HEK293 (cell line): ENCODE measurements around the gene TM4SF5.
A peak's percentile ranks its signal among the peaks of the same experiment; 100 is the strongest.

Experiments used
- CTCF ChIP-seq: fragments of 450-650 bp; formaldehyde crosslinking; IDR thresholded peaks from 2 replicates; pipeline ENCODE4 v1.5.1; 2016; ENCODE audit warnings: missing biosample characterization, missing genetic modification characterization
- KLF16 ChIP-seq: fragments of 450-650 bp; formaldehyde crosslinking; IDR thresholded peaks from 2 replicates; pipeline ENCODE4 v1.5.1; 2017; ENCODE audit warnings: missing biosample characterization, missing genetic modification characterization
- PRDM2 ChIP-seq: fragments of 450-650 bp; formaldehyde crosslinking; IDR thresholded peaks from 2 replicates; pipeline ENCODE4 v1.5.1; 2016; ENCODE audit warnings: missing biosample characterization, missing genetic modification characterization, borderline replicate concordance
- REST ChIP-seq: fragments of 450-650 bp; formaldehyde crosslinking; IDR thresholded peaks from 2 replicates; pipeline ENCODE4 v1.5.1; 2016; ENCODE audit warnings: missing biosample characterization, missing genetic modification characterization
- SETDB1 ChIP-seq: IDR thresholded peaks from one replicate; pipeline ENCODE4 v1.6.1; 2017; ENCODE audit warnings: mild to moderate bottlenecking, low read length, moderate library complexity, mixed read lengths; ENCODE audit not compliant: insufficient read length
- SP3 ChIP-seq: fragments of 450-650 bp; formaldehyde crosslinking; IDR thresholded peaks from 2 replicates; pipeline ENCODE4 v1.5.1; 2016; ENCODE audit warnings: missing biosample characterization, missing genetic modification characterization
- ZNF114 ChIP-seq: fragments of 450-650 bp; formaldehyde crosslinking; IDR thresholded peaks from 2 replicates; pipeline ENCODE4 v1.5.0; 2017; ENCODE audit warnings: missing biosample characterization, missing genetic modification characterization
- ZNF146 ChIP-seq: fragments of 450-650 bp; formaldehyde crosslinking; IDR thresholded peaks from 2 replicates; pipeline ENCODE4 v1.5.1; 2016; ENCODE audit warnings: missing biosample characterization, missing genetic modification characterization
- ZNF24 ChIP-seq: fragments of 450-650 bp; formaldehyde crosslinking; IDR thresholded peaks from 2 replicates; pipeline ENCODE4 v1.5.1; 2016; ENCODE audit warnings: missing biosample characterization, missing genetic modification characterization
- ZNF266 ChIP-seq: fragments of 450-650 bp; formaldehyde crosslinking; IDR thresholded peaks from 2 replicates; pipeline ENCODE4 v1.5.1; 2016; ENCODE audit warnings: missing biosample characterization, missing genetic modification characterization, low read depth
- ZNF560 ChIP-seq: fragments of 450-650 bp; formaldehyde crosslinking; IDR thresholded peaks from 2 replicates; pipeline ENCODE4 v1.5.1; 2017; ENCODE audit warnings: missing biosample characterization, missing genetic modification characterization, borderline replicate concordance
- ZNF670 ChIP-seq: fragments of 450-650 bp; formaldehyde crosslinking; IDR thresholded peaks from 2 replicates; pipeline ENCODE4 v1.5.1; 2016; ENCODE audit warnings: missing biosample characterization, missing genetic modification characterization, low read depth
- ZNF777 ChIP-seq: fragments of 450-650 bp; formaldehyde crosslinking; IDR thresholded peaks from 2 replicates; pipeline ENCODE4 v1.5.1; 2017; ENCODE audit warnings: missing biosample characterization, missing genetic modification characterization, borderline replicate concordance

GRCh38 chr17:4815043-4815675, 43.5 kb downstream of the TM4SF5 start:
- TF ChIP-seq ZNF114 (tag by site-specific recombination), result no peak
- no peak for TF ChIP-seq ZNF24 (tag by site-specific recombination)
- TF ChIP-seq ZNF560 (tag by site-specific recombination), result no peak
- TF ChIP-seq SP3 (tag by site-specific recombination), result no peak
- TF ChIP-seq CTCF (tag by site-specific recombination), result peak; percentile 37; the same call in 1 of the 2 replicates
- TF ChIP-seq ZNF777 (tag by site-specific recombination), result no peak
- no peak for TF ChIP-seq REST
- TF ChIP-seq ZNF146 (tag by site-specific recombination), result no peak
- TF ChIP-seq ZNF670 (tag by site-specific recombination), result no peak
- TF ChIP-seq KLF16 (tag by site-specific recombination), result no peak
- TF ChIP-seq PRDM2 (tag by site-specific recombination), result no peak
- no peak for TF ChIP-seq ZNF266 (tag by site-specific recombination)
- no peak for TF ChIP-seq SETDB1
